Measurements from ENCODE around the gene ADCK1. TPM values are rescaled to one million over a fixed set of nuclear protein-coding genes. Genes with fewer than 3 reads are reported as not detected.

Gene ADCK1
- total RNA-seq, 4 donors from 2014 or later: 6.0 to 16.0 (median 9.0) TPM

- TF ChIP-seq POLR2A (IDR thresholded peaks at IDR 0.05) (no peak), CTCF (IDR thresholded peaks at IDR 0.05) (no peak), EP300 (IDR thresholded peaks at IDR 0.05) (no peak), POLR2AphosphoS5 (IDR thresholded peaks at IDR 0.05) (no peak)
- no peaks in the 10 kb centered on the region for H3K9me3 ChIP-seq
- 22% methylated on average over 3 of the region's 3 CpGs for WGBS
- H3K4me1 ChIP-seq: no peaks in the 10 kb centered on the region
- H3K4me3 ChIP-seq: no peak overlapping the region
- H3K27me3 ChIP-seq: no peaks in the 10 kb centered on the region
- H3K27ac ChIP-seq: no peak overlapping the region
- DNase-seq (ENCODE audit: low spot score in 2 of 2): no peak
- peaks cover 19% of the 10 kb centered on the region for H3K36me3 ChIP-seq
Observed at GRCh38 chr14:77832297-77832696, 32.4 kb downstream of the ADCK1 start.

GRCh38 chr14:77837926-77838325, 38.0 kb downstream of the ADCK1 start:
- DNase-seq (ENCODE audit: low spot score in 2 of 2): no peak
- Histone ChIP-seq H3K4me1 (no peaks in the 10 kb centered on the region), H3K27me3 (no peaks in the 10 kb centered on the region), H3K9me3 (no peaks in the 10 kb centered on the region), H3K27ac (no peak overlapping the region), H3K36me3 (peaks cover 3% of the 10 kb centered on the region), H3K4me3 (no peak overlapping the region)
- 77% methylated on average over 7 of the region's 7 CpGs for WGBS
- no peak for TF ChIP-seq POLR2AphosphoS5 (IDR thresholded peaks at IDR 0.05)
- no peak for TF ChIP-seq POLR2A (IDR thresholded peaks at IDR 0.05)
- TF ChIP-seq CTCF (IDR thresholded peaks at IDR 0.05): no peak
- no peak for TF ChIP-seq EP300 (IDR thresholded peaks at IDR 0.05)

- no peak for TF ChIP-seq CTCF (IDR thresholded peaks at IDR 0.05)
- TF ChIP-seq POLR2AphosphoS5 (IDR thresholded peaks at IDR 0.05): no peak
- TF ChIP-seq POLR2A (IDR thresholded peaks at IDR 0.05): no peak
- TF ChIP-seq EP300 (IDR thresholded peaks at IDR 0.05): no peak
- no peaks in the 10 kb centered on the region for H3K4me1 ChIP-seq
- H3K36me3 ChIP-seq: peaks cover 3% of the 10 kb centered on the region
- 85% methylated on average over 8 of the region's 8 CpGs for WGBS
- H3K27me3 ChIP-seq: no peaks in the 10 kb centered on the region
- H3K27ac ChIP-seq: no peak overlapping the region
- H3K9me3 ChIP-seq: no peaks in the 10 kb centered on the region
- no peak overlapping the region for H3K4me3 ChIP-seq
- DNase-seq (ENCODE audit: low spot score in 2 of 2): no peak
Observed at GRCh38 chr14:77838831-77839511, 39.1 kb downstream of the ADCK1 start.

- Histone ChIP-seq H3K9me3 (no peaks in the 10 kb centered on the region), H3K27ac (no peak overlapping the region), H3K36me3 (no peaks in the 10 kb centered on the region), H3K27me3 (no peaks in the 10 kb centered on the region), H3K4me3 (no peak overlapping the region), H3K4me1 (no peaks in the 10 kb centered on the region)
- DNase-seq (ENCODE audit: low spot score in 2 of 2): no peak
- 87% methylated on average over 3 of the region's 3 CpGs for WGBS
- no peak for TF ChIP-seq CTCF (IDR thresholded peaks at IDR 0.05)
- no peak for TF ChIP-seq EP300 (IDR thresholded peaks at IDR 0.05)
- no peak for TF ChIP-seq POLR2A (IDR thresholded peaks at IDR 0.05)
- no peak for TF ChIP-seq POLR2AphosphoS5 (IDR thresholded peaks at IDR 0.05)
Observed at GRCh38 chr14:77843195-77843594, 43.3 kb downstream of the ADCK1 start.

- no peak for DNase-seq (ENCODE audit: low spot score in 2 of 2)
- Histone ChIP-seq H3K27ac (no peak overlapping the region), H3K9me3 (no peaks in the 10 kb centered on the region), H3K4me3 (no peak overlapping the region), H3K36me3 (no peaks in the 10 kb centered on the region), H3K27me3 (no peaks in the 10 kb centered on the region), H3K4me1 (no peaks in the 10 kb centered on the region)
- no peak for TF ChIP-seq POLR2AphosphoS5 (IDR thresholded peaks at IDR 0.05)
- no peak for TF ChIP-seq POLR2A (IDR thresholded peaks at IDR 0.05)
- 95% methylated on average over 1 of the region's 1 CpG for WGBS
Observed at GRCh38 chr14:77843651-77844050, 43.7 kb downstream of the ADCK1 start.

GRCh38 chr14:77844802-77845201, 44.9 kb downstream of the ADCK1 start:
- H3K27me3 ChIP-seq: no peaks in the 10 kb centered on the region
- TF ChIP-seq POLR2A (IDR thresholded peaks at IDR 0.05) (no peak), POLR2AphosphoS5 (IDR thresholded peaks at IDR 0.05) (no peak), EP300 (IDR thresholded peaks at IDR 0.05) (no peak), CTCF (IDR thresholded peaks at IDR 0.05) (no peak)
- H3K9me3 ChIP-seq: no peaks in the 10 kb centered on the region
- H3K27ac ChIP-seq: no peak overlapping the region
- H3K36me3 ChIP-seq: no peaks in the 10 kb centered on the region
- no peak overlapping the region for H3K4me3 ChIP-seq
- WGBS: 70% methylated on average over 4 of the region's 4 CpGs
- no peak for DNase-seq (ENCODE audit: low spot score in 2 of 2)
- no peaks in the 10 kb centered on the region for H3K4me1 ChIP-seq

All from suprapubic skin (tissue), 4 donors.